HG03175 (cell line): Measurements from ENCODE around the gene KLF5.
"Not testable (repeated sequence)": the region's sequence is repeated elsewhere in the genome, so short reads cannot be mapped to it uniquely, and the experiment has no call there.

Experiments
- ATAC-seq: cut with Tn5 transposase; IDR thresholded peaks from one replicate; pipeline ENCODE4 v1.9.1; 2021; ENCODE audit warnings: mild to moderate bottlenecking, moderate library complexity; ENCODE audit not compliant: unreplicated experiment

The KLF5 gene

GRCh38 chr13:73058736-73059459 lies at the start of gene KLF5:
Gene KLF5, plus strand, starts transcription at chr13:73059005. Its CDS starts 323 bp downstream, at chr13:73059328.
- peak; percentile 97 for ATAC-seq

GRCh38 chr13:73011751-73012150 lies 47.1 kb upstream of the KLF5 start:
- no peak for ATAC-seq

- ATAC-seq: no peak
Observed at GRCh38 chr13:73015805-73016204, 43.0 kb upstream of the KLF5 start.

- ATAC-seq: no peak
Observed at GRCh38 chr13:73018336-73018735, 40.5 kb upstream of the KLF5 start.

GRCh38 chr13:73025217-73026012 lies 33.4 kb upstream of the KLF5 start:
- no peak for ATAC-seq

- ATAC-seq: no peak
Observed at GRCh38 chr13:73034901-73035300, 23.9 kb upstream of the KLF5 start.

GRCh38 chr13:73035660-73036059 lies 23.1 kb upstream of the KLF5 start:
- no peak for ATAC-seq

GRCh38 chr13:73036566-73036965 lies 22.2 kb upstream of the KLF5 start:
- no peak for ATAC-seq

GRCh38 chr13:73038064-73038463 lies 20.7 kb upstream of the KLF5 start:
- ATAC-seq: no peak

- ATAC-seq: no peak
Observed at GRCh38 chr13:73039201-73040108, 19.4 kb upstream of the KLF5 start.

- no peak for ATAC-seq
Observed at GRCh38 chr13:73040484-73040883, 18.3 kb upstream of the KLF5 start.

GRCh38 chr13:73040968-73041596 lies 17.7 kb upstream of the KLF5 start:
- ATAC-seq: no peak

GRCh38 chr13:73045031-73045430 lies 13.8 kb upstream of the KLF5 start:
- no peak for ATAC-seq

- ATAC-seq: not testable (repeated sequence)
Observed at GRCh38 chr13:73048615-73049014, 10.2 kb upstream of the KLF5 start.

- ATAC-seq: no peak
Observed at GRCh38 chr13:73054712-73055111, 4.1 kb upstream of the KLF5 start.

GRCh38 chr13:73055813-73056564 lies 2.8 kb upstream of the KLF5 start:
- ATAC-seq: no peak

GRCh38 chr13:73056565-73056962 lies 2.2 kb upstream of the KLF5 start:
- no peak for ATAC-seq

- no peak for ATAC-seq
Observed at GRCh38 chr13:73057284-73058063, 1.3 kb upstream of the KLF5 start.

- ATAC-seq: no peak
Observed at GRCh38 chr13:73058064-73058313, 816 bp upstream of the KLF5 start.

GRCh38 chr13:73058432-73058735 lies 421 bp upstream of the KLF5 start:
- peak; percentile 13 for ATAC-seq
